KMS-11 (cell line): ENCODE data around the gene ZNF747.

Experiments used
- H2AFZ ChIP-seq: fragments of 200-600 bp; sonication (generic); 2 replicates; pipeline ENCODE4 v1.6.1; 2016; ENCODE audit warnings: antibody characterized with exemption, mixed run types, low read depth
- H3K27ac ChIP-seq: fragments of 200-600 bp; sonication (generic); 2 replicates; pipeline ENCODE4 v1.6.1; 2016; ENCODE audit warnings: mild to moderate bottlenecking, mixed run types
- H3K27me3 ChIP-seq: fragments of 200-600 bp; sonication (generic); 2 replicates; pipeline ENCODE4 v1.6.1; 2017; ENCODE audit warnings: mild to moderate bottlenecking, low read depth, mixed run types, moderate library complexity; ENCODE audit not compliant: insufficient read depth
- H3K36me3 ChIP-seq: fragments of 200-600 bp; sonication (generic); 2 replicates; pipeline ENCODE4 v1.6.1; 2017; ENCODE audit warnings: mild to moderate bottlenecking, mixed run types; ENCODE audit not compliant: insufficient read depth
- H3K4me1 ChIP-seq: fragments of 200-600 bp; sonication (generic); 2 replicates; pipeline ENCODE4 v1.6.1; 2016; ENCODE audit warnings: mild to moderate bottlenecking, low read depth, mixed run types; ENCODE audit not compliant: poor library complexity, severe bottlenecking
- H3K4me2 ChIP-seq: fragments of 200-600 bp; sonication (generic); 2 replicates; pipeline ENCODE4 v1.7.0; 2016; ENCODE audit warnings: mild to moderate bottlenecking, mixed run types
- H3K4me3 ChIP-seq: fragments of 200-600 bp; sonication (generic); IDR thresholded peaks from 2 replicates; pipeline ENCODE4 v1.6.1; 2017; ENCODE audit warnings: low read depth, low read length, mixed read lengths; ENCODE audit not compliant: insufficient read depth
- H3K79me2 ChIP-seq: fragments of 200-600 bp; sonication (generic); 2 replicates; pipeline ENCODE4 v1.6.1; 2016; ENCODE audit warnings: low read depth, mixed run types; ENCODE audit not compliant: insufficient read depth
- H3K9ac ChIP-seq: fragments of 200-600 bp; sonication (generic); 2 replicates; pipeline ENCODE4 v1.6.1; 2016; ENCODE audit warnings: mild to moderate bottlenecking, mixed run types
- H4K20me1 ChIP-seq: fragments of 200-600 bp; sonication (generic); 2 replicates; pipeline ENCODE4 v1.6.1; 2016; ENCODE audit warnings: mild to moderate bottlenecking, mixed run types; ENCODE audit not compliant: insufficient read depth
- TF ChIP-seq, protein P1 (sequence below): fragments of 200-600 bp; sonication (generic); conservative IDR thresholded peaks from 2 replicates; pipeline ENCODE4 v1.6.1; 2017; ENCODE audit warnings: low read depth, mild to moderate bottlenecking, antibody characterized with exemption, low read length, moderate library complexity, mixed read lengths

The ZNF747 gene

DNA sequence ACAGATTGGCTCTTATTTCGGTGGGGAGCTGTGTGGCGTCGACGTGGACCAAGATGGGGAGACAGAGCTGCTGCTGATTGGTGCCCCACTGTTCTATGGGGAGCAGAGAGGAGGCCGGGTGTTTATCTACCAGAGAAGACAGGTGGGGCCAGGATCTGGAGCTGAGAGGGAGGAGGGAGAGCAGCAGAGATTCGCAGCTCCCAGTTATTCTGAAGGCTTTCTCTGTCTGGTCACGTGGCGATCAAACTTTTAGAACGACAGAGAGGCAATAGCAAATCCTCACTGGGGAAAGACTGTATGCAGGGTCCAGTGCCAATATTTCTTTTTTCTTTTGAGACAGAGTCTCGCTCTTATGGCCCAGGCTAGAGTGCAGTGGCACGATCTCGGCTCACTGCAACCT lies 39.9 kb downstream of the ZNF747 start:
- Histone ChIP-seq H3K79me2 (no peaks in the 10 kb centered on the region), H2AFZ (no peak overlapping the region), H3K4me2 (no peak overlapping the region)

GRCh38 chr16:30493941-30494488 lies 40.6 kb downstream of the ZNF747 start:
- H3K27me3 ChIP-seq = no peaks in the 10 kb centered on the region
- H2AFZ ChIP-seq = no peak overlapping the region
- TF ChIP-seq, protein P1, sequence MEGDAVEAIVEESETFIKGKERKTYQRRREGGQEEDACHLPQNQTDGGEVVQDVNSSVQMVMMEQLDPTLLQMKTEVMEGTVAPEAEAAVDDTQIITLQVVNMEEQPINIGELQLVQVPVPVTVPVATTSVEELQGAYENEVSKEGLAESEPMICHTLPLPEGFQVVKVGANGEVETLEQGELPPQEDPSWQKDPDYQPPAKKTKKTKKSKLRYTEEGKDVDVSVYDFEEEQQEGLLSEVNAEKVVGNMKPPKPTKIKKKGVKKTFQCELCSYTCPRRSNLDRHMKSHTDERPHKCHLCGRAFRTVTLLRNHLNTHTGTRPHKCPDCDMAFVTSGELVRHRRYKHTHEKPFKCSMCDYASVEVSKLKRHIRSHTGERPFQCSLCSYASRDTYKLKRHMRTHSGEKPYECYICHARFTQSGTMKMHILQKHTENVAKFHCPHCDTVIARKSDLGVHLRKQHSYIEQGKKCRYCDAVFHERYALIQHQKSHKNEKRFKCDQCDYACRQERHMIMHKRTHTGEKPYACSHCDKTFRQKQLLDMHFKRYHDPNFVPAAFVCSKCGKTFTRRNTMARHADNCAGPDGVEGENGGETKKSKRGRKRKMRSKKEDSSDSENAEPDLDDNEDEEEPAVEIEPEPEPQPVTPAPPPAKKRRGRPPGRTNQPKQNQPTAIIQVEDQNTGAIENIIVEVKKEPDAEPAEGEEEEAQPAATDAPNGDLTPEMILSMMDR = no peak
- H3K4me3 ChIP-seq = no peak overlapping the region
- H3K4me1 ChIP-seq = no peaks in the 10 kb centered on the region
- H4K20me1 ChIP-seq = no peaks in the 10 kb centered on the region
- no peak overlapping the region for H3K4me2 ChIP-seq
- no peaks in the 10 kb centered on the region for H3K79me2 ChIP-seq
- H3K36me3 ChIP-seq = no peaks in the 10 kb centered on the region
- H3K27ac ChIP-seq = no peak overlapping the region
- no peak overlapping the region for H3K9ac ChIP-seq

More for the DNA sequence above, 39.9 kb downstream of the ZNF747 start:
- TF ChIP-seq, protein P1 = no peak
- Histone ChIP-seq H3K27ac (no peak overlapping the region), H4K20me1 (no peaks in the 10 kb centered on the region), H3K27me3 (no peaks in the 10 kb centered on the region), H3K4me3 (no peak overlapping the region), H3K36me3 (no peaks in the 10 kb centered on the region), H3K9ac (no peak overlapping the region), H3K4me1 (no peaks in the 10 kb centered on the region)

DNA sequence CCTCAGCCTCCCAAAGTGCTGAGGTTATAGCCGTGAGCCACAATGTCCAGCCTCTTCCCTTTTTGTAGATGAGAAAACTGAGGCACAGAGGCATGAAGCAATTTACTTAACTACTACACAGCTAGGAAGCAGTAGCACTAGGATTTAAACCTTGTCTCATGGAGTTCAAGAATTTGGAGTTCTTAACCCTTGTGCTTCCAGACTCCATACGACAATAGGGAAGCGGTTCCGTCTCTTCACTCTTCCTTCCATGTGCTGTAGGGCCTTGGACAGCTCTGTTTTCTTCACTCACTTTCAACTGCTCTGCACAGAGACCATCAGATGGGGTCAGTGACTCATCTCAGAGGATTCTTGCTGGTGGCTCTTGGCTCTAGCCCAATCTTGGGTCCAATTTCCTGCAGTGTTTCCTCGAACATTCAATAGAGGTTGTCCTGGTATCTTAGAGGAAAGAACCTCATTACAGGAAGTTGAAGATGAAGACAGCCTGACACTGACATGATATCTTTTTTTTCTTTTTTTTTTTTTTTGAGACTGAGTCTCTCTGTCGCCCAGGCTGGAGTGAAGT lies 42.8 kb downstream of the ZNF747 start:
- Histone ChIP-seq H3K27me3 (no peaks in the 10 kb centered on the region), H3K9ac (no peak overlapping the region), H3K79me2 (no peaks in the 10 kb centered on the region), H3K4me1 (no peaks in the 10 kb centered on the region), H3K4me3 (no peak overlapping the region), H2AFZ (no peak overlapping the region), H3K4me2 (no peak overlapping the region), H4K20me1 (no peaks in the 10 kb centered on the region), H3K27ac (no peak overlapping the region), H3K36me3 (no peaks in the 10 kb centered on the region)
- TF ChIP-seq, protein P1 = no peak

DNA sequence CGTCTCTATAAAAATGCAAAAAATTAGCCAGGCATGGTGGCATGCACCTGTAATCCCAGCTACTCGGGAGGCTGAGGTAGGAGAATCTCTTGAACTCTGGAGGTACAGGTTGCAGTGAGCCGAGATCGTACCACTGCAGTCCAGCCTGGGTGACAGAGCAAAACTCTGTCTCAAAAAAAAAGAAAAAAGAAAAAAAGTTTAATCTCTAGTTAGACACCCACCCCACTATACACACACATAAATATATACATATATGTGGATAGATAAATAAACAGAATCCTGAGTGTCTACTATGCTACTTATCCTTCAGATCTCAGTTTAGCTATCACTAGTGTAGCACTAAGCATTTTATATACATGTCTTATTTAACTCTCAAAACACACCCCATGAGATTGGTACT lies 43.4 kb downstream of the ZNF747 start:
- Histone ChIP-seq H3K27ac (no peak overlapping the region), H4K20me1 (no peaks in the 10 kb centered on the region), H2AFZ (no peak overlapping the region), H3K27me3 (no peaks in the 10 kb centered on the region), H3K9ac (no peak overlapping the region), H3K4me3 (no peak overlapping the region), H3K4me2 (no peak overlapping the region), H3K36me3 (no peaks in the 10 kb centered on the region), H3K79me2 (no peaks in the 10 kb centered on the region), H3K4me1 (no peaks in the 10 kb centered on the region)
- TF ChIP-seq, protein P1 = no peak
